Thyroid gland (tissue), 4 donors: ENCODE results near the gene GSTT4.

Experiments
- CTCF ChIP-seq, 6 experiments: fragments of 200-600 bp in 3 of 6; fragments of 450-650 bp in 3 of 6; sonication (generic) in 3 of 6; IDR thresholded peaks; one replicate each; pipeline ENCODE4 v1.5.1; 2016 to 2019; ENCODE audit warnings: antibody characterized with exemption in 6 of 6, mild to moderate bottlenecking in 2 of 6, inconsistent platforms in 1 of 6, moderate library complexity in 1 of 6
- POLR2A ChIP-seq, 2 donors: fragments of 450-650 bp; IDR thresholded peaks; one replicate each; pipeline ENCODE4 v1.6.1; 2017; ENCODE audit warnings: antibody characterized with exemption in 2 of 2, mild to moderate bottlenecking in 2 of 2, moderate library complexity in 1 of 2

- TF ChIP-seq POLR2A (IDR thresholded peaks at IDR 0.05) (no peak), CTCF (IDR thresholded peaks at IDR 0.05) (no peak)
Observed at GRCh38 chr22:24030186-24030702, 25.0 kb upstream of the GSTT4 start.
